Glutamatergic neuron (in vitro differentiated cells): ENCODE data around the gene ALOX15B. TPM values are rescaled to one million over a fixed set of nuclear protein-coding genes. Genes with fewer than 3 reads are reported as not detected.

ENCODE experiments used
- DNase-seq: peaks from one replicate; pipeline ENCODE4 v3.0.0; 2022
- H3K27ac Mint-ChIP-seq: one replicate; pipeline ENCODE4 v1.8.0; 2020; ENCODE audit warnings: mild to moderate bottlenecking, mixed read lengths, inconsistent platforms; ENCODE audit not compliant: unreplicated experiment
- H3K27me3 Mint-ChIP-seq: one replicate; pipeline ENCODE4 v1.8.0; 2020; ENCODE audit warnings: mild to moderate bottlenecking, moderate library complexity, mixed read lengths, inconsistent platforms; ENCODE audit not compliant: unreplicated experiment
- H3K36me3 Mint-ChIP-seq: one replicate; pipeline ENCODE4 v1.8.0; 2020; ENCODE audit warnings: mild to moderate bottlenecking, mixed read lengths, inconsistent platforms; ENCODE audit not compliant: unreplicated experiment
- H3K4me1 Mint-ChIP-seq: one replicate; pipeline ENCODE4 v1.8.0; 2020; ENCODE audit warnings: mild to moderate bottlenecking, low read depth, mixed read lengths, inconsistent platforms; ENCODE audit not compliant: unreplicated experiment
- H3K4me3 Mint-ChIP-seq: one replicate; pipeline ENCODE4 v1.8.0; 2020; ENCODE audit warnings: mild to moderate bottlenecking, mixed read lengths, inconsistent platforms; ENCODE audit not compliant: unreplicated experiment
- H3K9me3 Mint-ChIP-seq: one replicate; pipeline ENCODE4 v1.8.0; 2020; ENCODE audit warnings: mild to moderate bottlenecking, moderate library complexity, mixed read lengths, inconsistent platforms; ENCODE audit not compliant: unreplicated experiment
- microRNA-seq: library from miRNA; unstranded; fragments of <30 nt; microRNA quantifications from one replicate; pipeline ENCODE4, GENCODE V29; 2020; ENCODE audit not compliant: unreplicated experiment
- total RNA-seq: library from RNA; stranded (reverse); fragmentation: NEBNext Ultra II Directional; extraction: Animal tissue kit (Norgen Biotek cat#: 25700); gene quantifications from one replicate; pipeline ENCODE4 v1.2.1, GENCODE V29; 2021; ENCODE audit not compliant: unreplicated experiment
- TF ChIP-seq, protein P1 (sequence below): fragments of 200-600 bp; sonication (generic); IDR thresholded peaks from one replicate; pipeline ENCODE4 v1.5.0; 2021; ENCODE audit not compliant: partially characterized antibody, unreplicated experiment

The ALOX15B gene
- total RNA-seq, 1 donor from 2014 or later: not detected

DNA sequence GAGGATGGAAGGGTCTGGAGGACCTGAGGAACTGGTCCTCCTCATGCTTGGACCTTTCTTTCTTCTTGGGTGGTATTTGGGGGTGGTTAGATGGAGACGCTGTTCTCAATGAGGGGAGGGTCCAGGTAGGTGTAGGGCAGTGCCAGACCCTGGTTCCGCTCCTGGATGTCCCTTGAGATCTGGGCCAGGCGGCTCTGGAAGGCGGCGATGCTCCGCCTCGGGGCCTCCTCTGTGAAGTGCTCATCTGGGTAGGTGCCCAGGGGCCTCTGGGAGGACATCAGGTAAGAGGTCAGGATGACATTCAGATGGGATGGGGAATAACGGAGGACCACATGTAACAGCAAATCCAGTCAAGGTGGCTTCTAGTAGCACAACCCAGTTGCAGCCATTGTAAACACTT lies 57.7 kb downstream of the ALOX15B start:
- Mint-ChIP-seq H3K27me3 (peaks cover 8% of the 10 kb centered on the region), H3K36me3 (no peaks in the 10 kb centered on the region), H3K4me3 (no peak overlapping the region), H3K27ac (no peak overlapping the region), H3K9me3 (peaks cover 6% of the 10 kb centered on the region), H3K4me1 (no peaks in the 10 kb centered on the region)
- TF ChIP-seq, protein P1, sequence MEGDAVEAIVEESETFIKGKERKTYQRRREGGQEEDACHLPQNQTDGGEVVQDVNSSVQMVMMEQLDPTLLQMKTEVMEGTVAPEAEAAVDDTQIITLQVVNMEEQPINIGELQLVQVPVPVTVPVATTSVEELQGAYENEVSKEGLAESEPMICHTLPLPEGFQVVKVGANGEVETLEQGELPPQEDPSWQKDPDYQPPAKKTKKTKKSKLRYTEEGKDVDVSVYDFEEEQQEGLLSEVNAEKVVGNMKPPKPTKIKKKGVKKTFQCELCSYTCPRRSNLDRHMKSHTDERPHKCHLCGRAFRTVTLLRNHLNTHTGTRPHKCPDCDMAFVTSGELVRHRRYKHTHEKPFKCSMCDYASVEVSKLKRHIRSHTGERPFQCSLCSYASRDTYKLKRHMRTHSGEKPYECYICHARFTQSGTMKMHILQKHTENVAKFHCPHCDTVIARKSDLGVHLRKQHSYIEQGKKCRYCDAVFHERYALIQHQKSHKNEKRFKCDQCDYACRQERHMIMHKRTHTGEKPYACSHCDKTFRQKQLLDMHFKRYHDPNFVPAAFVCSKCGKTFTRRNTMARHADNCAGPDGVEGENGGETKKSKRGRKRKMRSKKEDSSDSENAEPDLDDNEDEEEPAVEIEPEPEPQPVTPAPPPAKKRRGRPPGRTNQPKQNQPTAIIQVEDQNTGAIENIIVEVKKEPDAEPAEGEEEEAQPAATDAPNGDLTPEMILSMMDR: no peak
- DNase-seq: no peak

Small RNA genes lying within 50 kb of the gene (microRNA-seq; reads per million reads assigned to microRNA genes)
- not detected for gene MIR4314

Other genes starting within 250 kb of the ALOX15B start
- gene KDM6B, start 204.8 kb upstream of the ALOX15B start, total RNA-seq: 191 TPM
- 23.7 TPM for gene TMEM88, start 184.0 kb upstream of the ALOX15B start, total RNA-seq
- gene NAA38, start 181.5 kb upstream of the ALOX15B start, total RNA-seq: 49.7 TPM
- gene CYB5D1, start 181.1 kb upstream of the ALOX15B start, total RNA-seq: 9.2 TPM
- 129 TPM for gene CHD3, start 150.3 kb upstream of the ALOX15B start, total RNA-seq
- gene RNF227, start 122.8 kb upstream of the ALOX15B start, total RNA-seq: 0.49 TPM
- gene KCNAB3, start 109.2 kb upstream of the ALOX15B start, total RNA-seq: 12.3 TPM
- 214 TPM for gene TRAPPC1, start 107.1 kb upstream of the ALOX15B start, total RNA-seq
- 55.7 TPM for gene CNTROB, start 106.9 kb upstream of the ALOX15B start, total RNA-seq
- gene GUCY2D, start 36.4 kb upstream of the ALOX15B start, total RNA-seq: not detected
- gene ALOX12B, start 48.7 kb downstream of the ALOX15B start, total RNA-seq: not detected
- gene ALOXE3, start 79.5 kb downstream of the ALOX15B start, total RNA-seq: not detected
- 2.2 TPM for gene HES7, start 85.0 kb downstream of the ALOX15B start, total RNA-seq
- gene PER1, start 113.3 kb downstream of the ALOX15B start, total RNA-seq: 64.6 TPM
- 117 TPM for gene VAMP2, start 123.9 kb downstream of the ALOX15B start, total RNA-seq
- 12.8 TPM for gene TMEM107, start 137.3 kb downstream of the ALOX15B start, total RNA-seq
- 14.2 TPM for gene BORCS6, start 151.1 kb downstream of the ALOX15B start, total RNA-seq
- 17.3 TPM for gene AURKB, start 171.5 kb downstream of the ALOX15B start, total RNA-seq
- gene CTC1, start 209.0 kb downstream of the ALOX15B start, total RNA-seq: 85.3 TPM
- gene PFAS, start 210.2 kb downstream of the ALOX15B start, total RNA-seq: 74.6 TPM
- 29.5 TPM for gene RANGRF, start 249.6 kb downstream of the ALOX15B start, total RNA-seq